ENCODE measurements around the gene PLGRKT.

DNA sequence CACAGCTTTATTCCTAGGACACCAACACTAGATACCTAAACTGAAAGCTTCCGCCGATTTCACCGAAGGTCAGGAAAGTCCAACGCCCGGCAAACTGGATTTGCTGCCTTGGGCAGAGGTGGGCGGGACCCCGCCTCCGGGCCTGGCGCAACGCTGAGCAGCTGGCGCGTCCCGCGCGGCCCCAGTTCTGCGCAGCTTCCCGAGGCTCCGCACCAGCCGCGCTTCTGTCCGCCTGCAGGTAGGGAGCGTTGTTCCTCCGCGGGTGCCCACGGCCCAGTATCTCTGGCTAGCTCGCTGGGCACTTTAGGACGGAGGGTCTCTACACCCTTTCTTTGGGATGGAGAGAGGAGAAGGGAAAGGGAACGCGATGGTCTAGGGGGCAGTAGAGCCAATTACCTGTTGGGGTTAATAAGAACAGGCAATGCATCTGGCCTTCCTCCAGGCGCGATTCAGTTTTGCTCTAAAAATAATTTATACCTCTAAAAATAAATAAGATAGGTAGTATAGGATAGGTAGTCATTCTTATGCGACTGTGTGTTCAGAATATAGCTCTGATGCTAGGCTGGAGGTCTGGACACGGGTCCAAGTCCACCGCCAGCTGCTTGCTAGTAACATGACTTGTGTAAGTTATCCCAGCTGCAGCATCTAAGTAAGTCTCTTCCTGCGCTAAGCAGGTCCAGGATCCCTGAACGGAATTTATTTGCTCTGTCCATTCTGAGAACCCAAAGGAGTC, 12.8 kb upstream of the PLGRKT start, which contains the start of gene CD274:
- TF ChIP-seq, protein P1, sequence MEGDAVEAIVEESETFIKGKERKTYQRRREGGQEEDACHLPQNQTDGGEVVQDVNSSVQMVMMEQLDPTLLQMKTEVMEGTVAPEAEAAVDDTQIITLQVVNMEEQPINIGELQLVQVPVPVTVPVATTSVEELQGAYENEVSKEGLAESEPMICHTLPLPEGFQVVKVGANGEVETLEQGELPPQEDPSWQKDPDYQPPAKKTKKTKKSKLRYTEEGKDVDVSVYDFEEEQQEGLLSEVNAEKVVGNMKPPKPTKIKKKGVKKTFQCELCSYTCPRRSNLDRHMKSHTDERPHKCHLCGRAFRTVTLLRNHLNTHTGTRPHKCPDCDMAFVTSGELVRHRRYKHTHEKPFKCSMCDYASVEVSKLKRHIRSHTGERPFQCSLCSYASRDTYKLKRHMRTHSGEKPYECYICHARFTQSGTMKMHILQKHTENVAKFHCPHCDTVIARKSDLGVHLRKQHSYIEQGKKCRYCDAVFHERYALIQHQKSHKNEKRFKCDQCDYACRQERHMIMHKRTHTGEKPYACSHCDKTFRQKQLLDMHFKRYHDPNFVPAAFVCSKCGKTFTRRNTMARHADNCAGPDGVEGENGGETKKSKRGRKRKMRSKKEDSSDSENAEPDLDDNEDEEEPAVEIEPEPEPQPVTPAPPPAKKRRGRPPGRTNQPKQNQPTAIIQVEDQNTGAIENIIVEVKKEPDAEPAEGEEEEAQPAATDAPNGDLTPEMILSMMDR (IDR thresholded peaks at IDR 0.05): peak; percentile 53 to 88 (median 66)
- TF ChIP-seq POLR2A (IDR thresholded peaks at IDR 0.05): no peak
